T-cell (primary cell): ENCODE data around the gene SETBP1. TPM values are rescaled to one million over a fixed set of nuclear protein-coding genes. Genes with fewer than 3 reads are reported as not detected.

Experiments
- ATAC-seq, 4 experiments: fragments of 200-7000 bp in 3 of 4; fragments of 150-1000 bp in 1 of 4; cut with Tn5 transposase; replicated peaks in 1 of 4; 1 replicate in 3 of 4; 2 replicates in 1 of 4; pipeline ENCODE4 v1.10.0; 2021; ENCODE audit warnings: moderate library complexity in 3 of 4, mild to moderate bottlenecking in 2 of 4, moderate number of reproducible peaks in 1 of 4
- CTCF ChIA-PET, 2 donors: fragments of 300-600 bp; sonication (Branson Sonifier 250); formaldehyde crosslinking; loops; one replicate each; lab custom pipeline; 2022; ENCODE audit warnings: antibody characterized with exemption in 2 of 2; lab: Charles Lee
- POLR2A ChIA-PET, 2 donors: fragments of 300-600 bp; sonication (Branson Sonifier 250); formaldehyde crosslinking; loops; one replicate each; lab custom pipeline; 2022; ENCODE audit warnings: antibody characterized with exemption in 2 of 2; lab: Charles Lee
- DNase-seq, 35 experiments: peaks; one replicate each; pipeline versions ENCODE4 v3.0.0 to v3.0.0-alpha.2; 2013 to 2023
- H3K27ac ChIP-seq: one replicate; pipeline ENCODE4 v1.5.1; 2013; ENCODE audit warnings: low read length
- H3K27me3 ChIP-seq, 2 experiments: replicated peaks in 1 of 2; 1 replicate in 1 of 2; 2 replicates in 1 of 2; pipeline versions ENCODE4 v1.6.1 to v1.7.0; 2013; ENCODE audit warnings: low read length in 1 of 2, mixed read lengths in 1 of 2; ENCODE audit not compliant: control insufficient read depth in 2 of 2, insufficient read depth in 2 of 2; ENCODE audit errors: extremely low read depth in 1 of 2
- H3K36me3 ChIP-seq, 2 donors: 1 replicate in 1 of 2; 2 replicates in 1 of 2; pipeline versions ENCODE4 v1.6.1 to v1.7.0; 2013; ENCODE audit warnings: low read length in 1 of 2; ENCODE audit not compliant: control insufficient read depth in 2 of 2, insufficient read depth in 1 of 2; ENCODE audit errors: extremely low read depth in 1 of 2
- H3K4me1 ChIP-seq, 2 experiments: 1 replicate in 1 of 2; 2 replicates in 1 of 2; pipeline versions ENCODE4 v1.6.1 to v1.7.0; 2013; ENCODE audit warnings: low read length in 2 of 2, mixed read lengths in 1 of 2; ENCODE audit not compliant: insufficient read depth in 2 of 2, control insufficient read depth in 1 of 2; ENCODE audit errors: extremely low read depth in 1 of 2
- H3K4me3 ChIP-seq, 2 donors: 1 replicate in 1 of 2; 2 replicates in 1 of 2; pipeline versions ENCODE4 v1.5.1 to v1.7.0; 2013; ENCODE audit warnings: mild to moderate bottlenecking in 2 of 2, low read length in 1 of 2, moderate library complexity in 1 of 2; ENCODE audit not compliant: control insufficient read depth in 1 of 2; ENCODE audit errors: extremely low read depth in 1 of 2
- H3K9me3 ChIP-seq: 2 replicates; pipeline ENCODE4 v1.7.0; 2013
- H3K27ac Mint-ChIP-seq, 2 donors: one replicate each; pipeline ENCODE4 v1.8.0; 2020 to 2021; ENCODE audit warnings: mild to moderate bottlenecking in 2 of 2, mixed read lengths in 2 of 2
- H3K27me3 Mint-ChIP-seq, 2 donors: one replicate each; pipeline ENCODE4 v1.8.0; 2021 to 2022; ENCODE audit warnings: mixed read lengths in 2 of 2
- H3K36me3 Mint-ChIP-seq: one replicate; pipeline ENCODE4 v1.8.0; 2021; ENCODE audit warnings: mixed read lengths
- H3K4me1 Mint-ChIP-seq, 3 donors: one replicate each; pipeline ENCODE4 v1.8.0; 2020 to 2022; ENCODE audit warnings: mixed read lengths in 3 of 3, mild to moderate bottlenecking in 1 of 3
- H3K4me3 Mint-ChIP-seq, 3 donors: one replicate each; pipeline ENCODE4 v1.8.0; 2020 to 2022; ENCODE audit warnings: mild to moderate bottlenecking in 3 of 3, mixed read lengths in 3 of 3, moderate library complexity in 3 of 3
- H3K9me3 Mint-ChIP-seq, 3 donors: one replicate each; pipeline ENCODE4 v1.8.0; 2020 to 2022; ENCODE audit warnings: mixed read lengths in 3 of 3
- WGBS: methylation state at CpG from one replicate; pipeline ENCODE4 v1.1.5; 2013; ENCODE audit warnings: missing lambda C conversion rate; ENCODE audit not compliant: insufficient coverage; 5-methylcytosine and 5-hydroxymethylcytosine counted together
- total RNA-seq, 35 experiments: library from RNA in 6 of 35; stranded (reverse) in 6 of 35; fragments of 120-200 nt in 1 of 35; gene quantifications; one replicate each; pipeline versions ENCODE4 v1.2.1 to v1.2.4 and lab custom pipeline; 2013 to 2026

SETBP1 gene
- total RNA-seq, 5 donors from 2014 or later (not counting 1 experiment from before 2014, with no cell fraction given), result 1.6 to 5.7 (median 3.2) TPM

GRCh38 chr18:44841752-44842587 is 161.3 kb downstream of the SETBP1 start:
- Histone ChIP-seq H3K27me3 (no peaks in the 10 kb centered on the region), H3K4me3 (no peak overlapping the region), H3K27ac (no peak overlapping the region), H3K9me3 (no peaks in the 10 kb centered on the region), H3K4me1 (peaks cover 0 to 15% of the 10 kb centered on the region in 2 experiments), H3K36me3 (no peaks in the 10 kb centered on the region)
- CTCF ChIA-PET, result no interaction called here
- H3K27ac Mint-ChIP-seq, result no peak overlapping the region
- WGBS, result 100% methylated on average over 5 of the region's 10 CpGs
- no peaks in the 10 kb centered on the region for H3K36me3 Mint-ChIP-seq
- POLR2A ChIA-PET, result no interaction called here
- no peak overlapping the region for H3K4me3 Mint-ChIP-seq
- no peaks in the 10 kb centered on the region for H3K27me3 Mint-ChIP-seq
- no peaks in the 10 kb centered on the region for H3K9me3 Mint-ChIP-seq
- no peak for ATAC-seq
- no peak for DNase-seq
- H3K4me1 Mint-ChIP-seq, result peaks cover 8 to 17% (median 10%) of the 10 kb centered on the region in 3 donors

- CTCF ChIA-PET, result no interaction called here
- Histone ChIP-seq H3K4me1 (peaks cover 0 to 15% of the 10 kb centered on the region in 2 experiments), H3K27me3 (no peaks in the 10 kb centered on the region), H3K36me3 (no peaks in the 10 kb centered on the region), H3K4me3 (no peak overlapping the region), H3K9me3 (no peaks in the 10 kb centered on the region), H3K27ac (no peak overlapping the region)
- POLR2A ChIA-PET, result no interaction called here
- Mint-ChIP-seq H3K4me3 (no peak overlapping the region), H3K27ac (no peak overlapping the region), H3K9me3 (no peaks in the 10 kb centered on the region), H3K4me1 (peaks cover 8 to 17% (median 10%) of the 10 kb centered on the region in 3 donors), H3K27me3 (no peaks in the 10 kb centered on the region), H3K36me3 (no peaks in the 10 kb centered on the region)
- no peak for ATAC-seq
- DNase-seq, result no peak
- WGBS, result 96% methylated on average over 4 of the region's 4 CpGs
Observed at GRCh38 chr18:44842588-44843412, 162.1 kb downstream of the SETBP1 start.

GRCh38 chr18:44844486-44844885 is 163.8 kb downstream of the SETBP1 start:
- no peak overlapping the region for H3K4me3 Mint-ChIP-seq

GRCh38 chr18:44846450-44846849 is 165.8 kb downstream of the SETBP1 start:
- H3K27ac ChIP-seq, result no peak overlapping the region
- no peaks in the 10 kb centered on the region for H3K36me3 ChIP-seq
- ATAC-seq (no peak), DNase-seq (no peak)
- no peaks in the 10 kb centered on the region for H3K27me3 ChIP-seq
- H3K4me3 ChIP-seq, result no peak overlapping the region
- POLR2A ChIA-PET, result no interaction called here
- no peaks in the 10 kb centered on the region for H3K9me3 ChIP-seq
- no peak overlapping the region for H3K4me3 Mint-ChIP-seq
- H3K36me3 Mint-ChIP-seq, result no peaks in the 10 kb centered on the region
- H3K9me3 Mint-ChIP-seq, result no peaks in the 10 kb centered on the region
- CTCF ChIA-PET, result no interaction called here
- H3K4me1 ChIP-seq, result peaks cover 0 to 4% of the 10 kb centered on the region in 2 experiments
- H3K27me3 Mint-ChIP-seq, result no peaks in the 10 kb centered on the region
- no peak overlapping the region for H3K27ac Mint-ChIP-seq
- H3K4me1 Mint-ChIP-seq, result no peaks in the 10 kb centered on the region

More at GRCh38 chr18:44844486-44844885, 163.8 kb downstream of the SETBP1 start:
- no peaks in the 10 kb centered on the region for H3K27me3 ChIP-seq
- 98% methylated on average over 4 of the region's 5 CpGs for WGBS
- Mint-ChIP-seq H3K4me1 (peaks cover 1 to 9% (median 3%) of the 10 kb centered on the region in 3 donors), H3K9me3 (no peaks in the 10 kb centered on the region), H3K36me3 (no peaks in the 10 kb centered on the region), H3K27me3 (no peaks in the 10 kb centered on the region), H3K27ac (no peak overlapping the region)
- H3K4me3 ChIP-seq, result no peak overlapping the region
- ChIA-PET POLR2A (no interaction called here), CTCF (no interaction called here)
- H3K36me3 ChIP-seq, result no peaks in the 10 kb centered on the region
- DNase-seq (no peak), ATAC-seq (no peak)
- H3K4me1 ChIP-seq, result peaks cover 0 to 5% of the 10 kb centered on the region in 2 experiments
- H3K9me3 ChIP-seq, result no peaks in the 10 kb centered on the region
- H3K27ac ChIP-seq, result no peak overlapping the region

GRCh38 chr18:44848644-44849335 is 168.1 kb downstream of the SETBP1 start:
- CTCF ChIA-PET, result no interaction called here
- POLR2A ChIA-PET, result no interaction called here
- DNase-seq, result no peak

DNA sequence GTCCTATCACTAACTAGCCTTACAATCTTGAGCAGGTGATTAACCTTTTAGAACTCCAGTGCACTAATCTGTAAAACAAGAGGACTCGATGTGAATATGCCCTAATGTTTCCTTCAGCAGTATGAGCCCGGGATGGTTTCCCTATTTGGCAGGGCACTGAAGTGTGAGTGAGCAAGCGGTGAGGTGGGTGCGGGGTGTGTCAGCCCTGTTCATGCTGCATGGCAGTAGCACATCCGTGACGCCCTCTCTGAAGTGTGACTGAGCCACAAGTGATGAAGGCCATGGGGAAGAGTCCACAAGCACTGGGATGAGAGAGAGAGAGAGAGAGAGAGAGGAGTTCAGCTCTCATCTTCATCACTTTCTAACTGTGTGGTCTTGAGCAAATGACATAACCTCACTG is 168.7 kb downstream of the SETBP1 start:
- no peaks in the 10 kb centered on the region for H3K36me3 ChIP-seq
- H3K4me3 ChIP-seq, result no peak overlapping the region
- peaks cover 0 to 2% of the 10 kb centered on the region in 2 experiments for H3K27me3 ChIP-seq
- 84% methylated on average over 4 of the region's 6 CpGs for WGBS
- H3K36me3 Mint-ChIP-seq, result no peaks in the 10 kb centered on the region
- no peaks in the 10 kb centered on the region for H3K4me1 ChIP-seq
- H3K4me3 Mint-ChIP-seq, result no peak overlapping the region
- no peak overlapping the region for H3K27ac Mint-ChIP-seq
- H3K4me1 Mint-ChIP-seq, result no peaks in the 10 kb centered on the region
- no peak for ATAC-seq
- no peaks in the 10 kb centered on the region for H3K27me3 Mint-ChIP-seq
- no peaks in the 10 kb centered on the region for H3K9me3 ChIP-seq
- no peak overlapping the region for H3K27ac ChIP-seq
- DNase-seq, result no peak
- CTCF ChIA-PET, result no interaction called here
- H3K9me3 Mint-ChIP-seq, result no peaks in the 10 kb centered on the region
- POLR2A ChIA-PET, result no interaction called here

More at GRCh38 chr18:44848644-44849335, 168.1 kb downstream of the SETBP1 start:
- no peaks in the 10 kb centered on the region for H3K36me3 Mint-ChIP-seq
- H3K9me3 Mint-ChIP-seq, result no peaks in the 10 kb centered on the region
- no peak overlapping the region for H3K27ac ChIP-seq
- no peaks in the 10 kb centered on the region for H3K27me3 Mint-ChIP-seq
- H3K36me3 ChIP-seq, result no peaks in the 10 kb centered on the region
- no peak for ATAC-seq
- no peak overlapping the region for H3K4me3 Mint-ChIP-seq
- no peak overlapping the region for H3K4me3 ChIP-seq
- H3K4me1 Mint-ChIP-seq, result no peaks in the 10 kb centered on the region
- 98% methylated on average over 5 of the region's 9 CpGs for WGBS
- peaks cover 0 to 2% of the 10 kb centered on the region in 2 experiments for H3K27me3 ChIP-seq
- no peaks in the 10 kb centered on the region for H3K4me1 ChIP-seq
- H3K9me3 ChIP-seq, result no peaks in the 10 kb centered on the region
- no peak overlapping the region for H3K27ac Mint-ChIP-seq
